ENCODE results near the gene MAP3K8. TPM values are rescaled to one million over a fixed set of nuclear protein-coding genes. Genes with fewer than 3 reads are reported as not detected.
"Not testable (repeated sequence)": the region's sequence is repeated elsewhere in the genome, so short reads cannot be mapped to it uniquely, and the experiment has no call there.

MAP3K8 gene
- total and polyA plus RNA-seq, 4 donors, result 37.0 to 77.9 (median 50.5) TPM

DNA sequence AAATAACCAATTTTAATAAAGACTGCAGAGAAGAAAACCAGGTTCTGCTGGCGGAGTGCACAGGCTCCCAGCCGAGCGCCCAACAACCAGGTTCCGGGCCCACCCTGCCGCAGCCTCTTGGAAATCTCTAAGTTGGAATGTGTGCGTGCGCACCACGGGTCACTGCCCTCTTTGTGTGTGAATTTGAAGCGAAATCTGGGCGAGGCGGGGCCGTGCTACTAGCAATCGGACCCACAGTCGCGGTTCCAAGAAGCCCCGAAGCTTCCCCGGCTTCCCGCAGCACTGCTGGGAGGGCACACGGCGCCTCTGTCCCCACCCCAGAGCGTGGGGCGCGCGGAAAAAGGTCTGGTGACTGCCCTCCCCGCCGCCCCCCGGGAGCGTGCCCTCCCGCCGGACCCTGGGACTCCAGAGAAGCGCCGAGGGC lies 666 bp upstream of the MAP3K8 start:
- peaks cover 12 to 32% (median 16%) of the 10 kb centered on the region in 5 donors for H3K4me1 ChIP-seq (ENCODE audit: control insufficient read depth in 5 of 5, insufficient read depth in 5 of 5, low read length in 5 of 5)

DNA sequence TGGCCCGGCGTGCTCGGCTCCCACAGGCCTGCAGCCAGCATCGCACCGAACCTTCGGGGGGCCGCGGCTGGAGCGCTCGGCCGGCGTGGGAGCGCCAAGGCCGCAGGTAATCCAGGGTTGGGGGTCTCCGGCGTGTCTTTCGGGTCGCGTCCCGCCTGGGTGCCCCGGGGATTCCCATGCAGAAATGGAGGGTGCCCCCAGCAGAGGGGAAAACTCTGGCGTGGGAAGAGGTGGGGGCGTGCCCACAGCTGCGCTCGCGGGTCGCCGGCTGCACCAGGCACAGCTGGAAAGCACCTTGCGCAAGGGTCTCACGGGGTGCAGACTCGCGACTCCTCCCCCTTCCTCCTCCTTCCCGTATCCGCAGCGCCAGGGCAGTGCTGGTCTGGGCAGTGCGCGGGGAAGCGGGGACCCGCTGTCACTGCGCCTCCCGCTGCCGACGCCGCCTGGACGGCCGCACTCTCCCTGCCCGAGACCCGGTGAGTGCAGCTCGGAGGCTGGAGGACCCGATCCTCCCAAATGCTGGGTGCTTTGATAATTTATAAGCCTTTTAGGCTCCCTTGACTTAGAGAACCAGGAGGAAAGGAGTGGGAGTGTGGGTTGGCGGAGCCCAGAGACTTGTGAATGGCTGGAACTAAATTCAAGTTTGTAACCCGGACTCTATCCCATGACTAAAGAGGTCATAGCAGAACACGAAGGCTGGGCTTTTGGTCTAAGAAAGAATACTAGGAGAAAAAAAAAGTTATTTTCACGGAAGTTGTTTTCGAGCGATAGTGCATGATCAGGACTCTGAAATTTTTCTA lies 489 bp downstream of the MAP3K8 start:
- H3K27ac ChIP-seq (ENCODE audit: low read depth in 1 of 2, low read length in 1 of 2), result peak overlapping the region; percentile 99
- H3K27me3 ChIP-seq (ENCODE audit: control insufficient read depth in 3 of 3, insufficient read depth in 3 of 3, low read length in 2 of 3), result no peaks in the 10 kb centered on the region
- H3K4me1 ChIP-seq (ENCODE audit: control insufficient read depth in 5 of 5, insufficient read depth in 5 of 5, low read length in 5 of 5), result peaks cover 14 to 37% (median 16%) of the 10 kb centered on the region in 5 donors
- H3K4me3 ChIP-seq, result peak overlapping the region; percentile 91
- TF ChIP-seq, protein P1, sequence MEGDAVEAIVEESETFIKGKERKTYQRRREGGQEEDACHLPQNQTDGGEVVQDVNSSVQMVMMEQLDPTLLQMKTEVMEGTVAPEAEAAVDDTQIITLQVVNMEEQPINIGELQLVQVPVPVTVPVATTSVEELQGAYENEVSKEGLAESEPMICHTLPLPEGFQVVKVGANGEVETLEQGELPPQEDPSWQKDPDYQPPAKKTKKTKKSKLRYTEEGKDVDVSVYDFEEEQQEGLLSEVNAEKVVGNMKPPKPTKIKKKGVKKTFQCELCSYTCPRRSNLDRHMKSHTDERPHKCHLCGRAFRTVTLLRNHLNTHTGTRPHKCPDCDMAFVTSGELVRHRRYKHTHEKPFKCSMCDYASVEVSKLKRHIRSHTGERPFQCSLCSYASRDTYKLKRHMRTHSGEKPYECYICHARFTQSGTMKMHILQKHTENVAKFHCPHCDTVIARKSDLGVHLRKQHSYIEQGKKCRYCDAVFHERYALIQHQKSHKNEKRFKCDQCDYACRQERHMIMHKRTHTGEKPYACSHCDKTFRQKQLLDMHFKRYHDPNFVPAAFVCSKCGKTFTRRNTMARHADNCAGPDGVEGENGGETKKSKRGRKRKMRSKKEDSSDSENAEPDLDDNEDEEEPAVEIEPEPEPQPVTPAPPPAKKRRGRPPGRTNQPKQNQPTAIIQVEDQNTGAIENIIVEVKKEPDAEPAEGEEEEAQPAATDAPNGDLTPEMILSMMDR (IDR thresholded peaks at IDR 0.05; ENCODE audit: control extremely low read depth, extremely low read depth), result no peak
- DNase-seq (peak; percentile 75 to 88 (median 77)), ATAC-seq (ENCODE audit: insufficient read depth, low FRiP score) (peak; percentile 70)
- H3K9ac ChIP-seq (ENCODE audit: insufficient read depth in 1 of 2, low read length in 2 of 2), result peak overlapping the region; percentile 60 to 85
- no peaks in the 10 kb centered on the region for H3K9me3 ChIP-seq (ENCODE audit: control insufficient read depth in 4 of 4, insufficient read depth in 3 of 4, low read length in 3 of 4)
- WGBS, 2 donors, result 0 to 1% methylated on average over 43 to 56 of the region's 56 CpGs
- peaks cover 0 to 6% (median 2%) of the 10 kb centered on the region in 4 donors for H3K36me3 ChIP-seq (ENCODE audit: control insufficient read depth in 4 of 4, insufficient read depth in 4 of 4, low read length in 4 of 4)

More for the DNA sequence above, 666 bp upstream of the MAP3K8 start:
- WGBS, 2 donors, result 0 to 1% methylated on average over 32 of the region's 32 CpGs
- H3K27ac ChIP-seq (ENCODE audit: low read depth in 1 of 2, low read length in 1 of 2), result peak overlapping the region; percentile 99
- peak; percentile 7 for ATAC-seq (ENCODE audit: insufficient read depth, low FRiP score)
- peak overlapping the region; percentile 86 to 89 for H3K9ac ChIP-seq (ENCODE audit: insufficient read depth in 1 of 2, low read length in 2 of 2)
- H3K9me3 ChIP-seq (ENCODE audit: control insufficient read depth in 4 of 4, insufficient read depth in 3 of 4, low read length in 3 of 4), result no peaks in the 10 kb centered on the region
- peak; percentile 86 to 89 (median 87) for DNase-seq
- TF ChIP-seq, protein P1 (IDR thresholded peaks at IDR 0.05; ENCODE audit: control extremely low read depth, extremely low read depth), result no peak
- peak overlapping the region; percentile 42 for H3K4me3 ChIP-seq
- H3K27me3 ChIP-seq (ENCODE audit: control insufficient read depth in 3 of 3, insufficient read depth in 3 of 3, low read length in 2 of 3), result no peaks in the 10 kb centered on the region
- peaks cover 0 to 2% (median 0%) of the 10 kb centered on the region in 4 donors for H3K36me3 ChIP-seq (ENCODE audit: control insufficient read depth in 4 of 4, insufficient read depth in 4 of 4, low read length in 4 of 4)

DNA sequence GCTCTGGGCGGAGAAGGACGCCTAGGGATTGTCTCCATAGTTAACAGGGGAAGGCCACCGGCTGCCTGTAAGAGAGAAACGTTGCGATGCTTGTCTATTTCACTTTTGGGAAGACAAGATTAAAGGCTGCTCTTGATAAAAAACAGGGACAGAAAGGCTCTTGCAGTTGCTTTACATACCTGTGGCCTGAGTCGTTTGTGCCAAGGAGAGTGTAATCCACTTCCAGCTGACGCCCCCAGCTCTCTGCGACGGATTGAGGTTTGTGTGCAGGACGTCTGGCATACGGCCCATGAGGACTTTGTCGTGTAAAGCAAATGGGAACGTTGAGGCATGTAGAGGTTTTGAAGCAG lies 1.1 kb downstream of the MAP3K8 start:
- peak; percentile 30 to 59 (median 56) for DNase-seq
- no peak for ATAC-seq (ENCODE audit: insufficient read depth, low FRiP score)
- peaks cover 16 to 37% (median 16%) of the 10 kb centered on the region in 5 donors for H3K4me1 ChIP-seq (ENCODE audit: control insufficient read depth in 5 of 5, insufficient read depth in 5 of 5, low read length in 5 of 5)
- peaks cover 0 to 6% (median 5%) of the 10 kb centered on the region in 4 donors for H3K36me3 ChIP-seq (ENCODE audit: control insufficient read depth in 4 of 4, insufficient read depth in 4 of 4, low read length in 4 of 4)
- peak overlapping the region; percentile 99 for H3K27ac ChIP-seq (ENCODE audit: low read depth in 1 of 2, low read length in 1 of 2)
- H3K9me3 ChIP-seq (ENCODE audit: control insufficient read depth in 4 of 4, insufficient read depth in 3 of 4, low read length in 3 of 4), result no peaks in the 10 kb centered on the region
- peak overlapping the region in 1 of 2 donors; percentile 85 for H3K9ac ChIP-seq (ENCODE audit: insufficient read depth in 1 of 2, low read length in 2 of 2)
- peak overlapping the region; percentile 91 for H3K4me3 ChIP-seq
- WGBS, 2 donors, result 0 to 1% methylated on average over 13 of the region's 13 CpGs
- TF ChIP-seq, protein P1 (IDR thresholded peaks at IDR 0.05; ENCODE audit: control extremely low read depth, extremely low read depth), result no peak
- no peaks in the 10 kb centered on the region for H3K27me3 ChIP-seq (ENCODE audit: control insufficient read depth in 3 of 3, insufficient read depth in 3 of 3, low read length in 2 of 3)

DNA sequence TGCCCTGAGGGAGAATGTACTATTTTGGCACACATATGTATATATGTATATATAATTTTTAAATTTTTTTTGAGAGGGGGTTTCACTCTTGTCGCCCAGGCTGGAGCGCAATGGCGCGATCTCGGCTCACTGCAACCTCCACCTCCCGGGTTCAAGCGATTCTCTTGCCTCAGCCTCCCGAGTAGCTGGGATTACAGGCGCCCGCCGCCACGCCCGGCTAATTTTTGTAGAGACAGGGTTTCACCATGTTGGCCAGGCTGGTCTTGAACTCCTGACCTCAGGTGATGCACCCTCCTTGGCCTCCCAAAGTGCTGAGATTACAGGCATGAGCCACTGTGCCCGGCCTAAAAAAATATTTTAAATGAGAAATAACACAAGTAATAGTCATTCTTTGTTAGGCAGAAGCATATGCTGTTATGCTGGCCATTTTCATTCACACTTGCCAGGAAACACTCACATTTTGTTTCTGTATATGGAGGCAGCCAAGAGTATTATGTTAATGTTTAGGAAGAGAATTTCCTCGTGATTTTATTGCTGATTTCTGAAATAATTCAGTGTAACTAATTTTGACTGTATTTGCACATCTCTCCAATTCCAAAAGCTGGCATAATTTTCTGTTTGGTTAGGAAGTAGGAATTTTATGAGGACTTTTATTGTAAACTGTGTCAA lies 1.6 kb downstream of the MAP3K8 start:
- not testable (repeated sequence) for ATAC-seq (ENCODE audit: insufficient read depth, low FRiP score)

More for the DNA sequence above, 1.6 kb downstream of the MAP3K8 start:
- whole genome bisulfite sequencing, 2 donors, result 36 to 41% methylated on average over 15 of the region's 15 CpGs
- H3K27me3 ChIP-seq (ENCODE audit: control insufficient read depth in 3 of 3, insufficient read depth in 3 of 3, low read length in 2 of 3); H3K9me3 ChIP-seq (ENCODE audit: control insufficient read depth in 4 of 4, insufficient read depth in 3 of 4, low read length in 3 of 4); H3K36me3 ChIP-seq (ENCODE audit: control insufficient read depth in 4 of 4, insufficient read depth in 4 of 4, low read length in 4 of 4): not testable (repeated sequence)
- peak overlapping the region in 1 of 2 donors; percentile 99 for H3K27ac ChIP-seq (ENCODE audit: low read depth in 1 of 2, low read length in 1 of 2)
- peak in 2 of 3 donors; percentile 40 to 54 for DNase-seq
- H3K4me3 ChIP-seq, result peak overlapping the region; percentile 91
- peaks cover 16 to 37% (median 16%) of the 10 kb centered on the region in 5 donors for H3K4me1 ChIP-seq (ENCODE audit: control insufficient read depth in 5 of 5, insufficient read depth in 5 of 5, low read length in 5 of 5)
- H3K9ac ChIP-seq (ENCODE audit: insufficient read depth in 1 of 2, low read length in 2 of 2), result peak overlapping the region; percentile 59 to 85
